Measurements from ENCODE around the gene WDR93.

DNA sequence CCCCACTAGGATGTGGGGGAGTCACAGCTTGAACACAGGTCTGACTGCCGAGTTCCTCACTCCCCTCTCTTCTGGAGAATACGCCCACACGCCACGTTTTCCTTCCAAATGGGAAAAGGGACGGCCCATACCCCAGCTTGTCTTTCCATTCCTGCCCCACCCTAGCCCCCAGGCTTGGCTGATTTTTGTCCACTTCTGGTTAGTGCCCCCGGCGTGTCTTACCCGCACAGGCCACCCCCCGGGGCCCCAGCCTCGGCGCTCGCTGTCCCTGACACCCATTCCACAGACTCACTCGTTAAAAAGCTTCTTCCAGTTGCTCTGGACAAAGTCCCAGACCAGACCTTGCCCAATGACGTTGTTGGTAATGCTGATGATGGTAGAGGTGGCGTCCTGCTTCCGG is 100.0 kb downstream of the WDR93 start:
- TF ChIP-seq POLR2A (IDR thresholded peaks at IDR 0.05), result no peak
- TF ChIP-seq, protein P1, sequence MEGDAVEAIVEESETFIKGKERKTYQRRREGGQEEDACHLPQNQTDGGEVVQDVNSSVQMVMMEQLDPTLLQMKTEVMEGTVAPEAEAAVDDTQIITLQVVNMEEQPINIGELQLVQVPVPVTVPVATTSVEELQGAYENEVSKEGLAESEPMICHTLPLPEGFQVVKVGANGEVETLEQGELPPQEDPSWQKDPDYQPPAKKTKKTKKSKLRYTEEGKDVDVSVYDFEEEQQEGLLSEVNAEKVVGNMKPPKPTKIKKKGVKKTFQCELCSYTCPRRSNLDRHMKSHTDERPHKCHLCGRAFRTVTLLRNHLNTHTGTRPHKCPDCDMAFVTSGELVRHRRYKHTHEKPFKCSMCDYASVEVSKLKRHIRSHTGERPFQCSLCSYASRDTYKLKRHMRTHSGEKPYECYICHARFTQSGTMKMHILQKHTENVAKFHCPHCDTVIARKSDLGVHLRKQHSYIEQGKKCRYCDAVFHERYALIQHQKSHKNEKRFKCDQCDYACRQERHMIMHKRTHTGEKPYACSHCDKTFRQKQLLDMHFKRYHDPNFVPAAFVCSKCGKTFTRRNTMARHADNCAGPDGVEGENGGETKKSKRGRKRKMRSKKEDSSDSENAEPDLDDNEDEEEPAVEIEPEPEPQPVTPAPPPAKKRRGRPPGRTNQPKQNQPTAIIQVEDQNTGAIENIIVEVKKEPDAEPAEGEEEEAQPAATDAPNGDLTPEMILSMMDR (IDR thresholded peaks at IDR 0.05 in 4 of 5, conservative IDR thresholded peaks at IDR 0.05 in 1 of 5), result no peak
